Stimulated activated CD8-positive, alpha-beta memory T cell treated with anti-CD3 and anti-CD28 coated beads, Interleukin-4, amount 100 ng/mL, for 24 hours (primary cell): Measurements from ENCODE around the gene OR10P1.

Experiments
- DNase-seq: peaks from one replicate; pipeline ENCODE4 v3.0.0-alpha.2; 2020; ENCODE audit warnings: low read depth

OR10P1 gene

DNA sequence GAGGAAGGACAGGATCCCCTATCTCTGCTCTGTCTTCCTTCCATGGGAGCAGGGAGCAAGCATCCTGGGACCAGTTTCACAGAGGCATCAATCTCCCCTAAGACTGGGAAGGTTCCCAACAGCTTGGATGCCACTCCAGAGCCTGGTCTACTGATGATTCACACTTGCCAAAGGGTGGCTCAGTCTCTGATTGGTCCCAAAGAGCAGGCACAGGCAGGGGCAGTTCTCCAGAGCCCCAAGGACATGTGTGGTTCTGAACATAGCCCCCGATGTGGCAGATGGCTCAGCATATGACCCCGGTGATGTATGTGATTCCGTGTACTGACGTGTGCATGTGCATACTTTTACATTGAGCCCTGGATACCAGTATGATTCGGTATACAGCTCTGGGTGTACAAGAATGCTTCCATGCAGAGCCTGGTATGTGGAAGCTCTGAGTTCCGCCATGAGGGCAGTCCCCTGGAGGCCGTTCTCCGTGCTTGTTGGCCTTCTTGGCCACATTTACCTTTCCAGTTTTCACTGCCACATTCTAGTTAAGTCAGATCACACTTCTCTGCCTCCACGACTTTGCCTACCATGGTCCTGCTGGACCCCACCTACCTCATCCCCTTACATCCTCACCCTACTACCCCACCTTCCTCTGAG is 49.8 kb downstream of the OR10P1 start:
- no peak for DNase-seq
